Measurements from ENCODE around the gene ZNF710. TPM values are rescaled to one million over a fixed set of nuclear protein-coding genes. Genes with fewer than 3 reads are reported as not detected.

Gene ZNF710
- total RNA-seq, 2 experiments from 2014 or later = 13.8 to 19.0 TPM

DNA sequence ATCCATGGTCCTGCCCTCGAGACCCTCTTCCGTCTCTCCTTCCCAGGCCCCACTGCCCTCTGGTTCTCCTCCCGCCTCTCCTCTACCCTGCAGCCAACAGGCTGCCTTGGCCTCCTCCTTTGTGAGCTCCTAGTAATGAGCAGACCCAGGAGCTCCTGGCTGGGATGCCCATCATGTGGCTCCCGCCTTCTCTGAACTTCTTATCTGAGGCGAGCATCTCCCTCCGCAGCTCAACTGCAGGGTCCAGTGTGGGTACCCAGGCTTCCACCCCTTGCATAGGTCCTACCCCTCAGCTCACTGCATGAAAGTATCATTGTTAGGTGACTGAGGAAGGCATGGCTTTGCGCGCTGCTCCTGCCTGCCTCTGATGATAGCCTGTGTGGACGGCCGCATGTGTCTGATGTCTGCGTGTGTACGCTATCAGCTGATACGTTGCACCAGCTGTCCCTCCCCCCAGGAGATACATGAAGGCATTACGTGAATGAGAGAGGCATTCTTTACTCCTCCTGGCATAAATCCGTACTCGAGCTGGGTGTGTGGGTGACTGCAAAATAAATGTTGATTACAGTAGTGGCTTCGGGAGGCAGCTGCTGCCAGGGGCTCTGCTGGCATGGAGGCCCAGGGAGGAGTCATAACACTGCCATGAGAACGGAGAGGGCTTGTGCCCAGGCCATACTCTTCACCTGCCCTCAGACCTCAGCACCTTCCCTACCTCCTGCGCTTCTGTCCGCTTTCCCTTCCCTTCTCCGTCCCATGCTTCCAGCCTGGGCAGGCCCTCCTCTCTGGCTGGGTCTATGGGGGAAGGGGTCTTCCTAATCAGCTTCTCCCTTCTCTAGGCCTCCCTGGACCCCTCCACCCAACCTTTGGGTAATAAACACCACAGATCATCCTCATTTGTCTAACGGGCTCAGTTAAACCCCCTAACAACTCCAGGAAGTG lies 48.8 kb downstream of the ZNF710 start:
- Histone ChIP-seq H3K4me1 (ENCODE audit: insufficient read depth, low read length, poor library complexity, severe bottlenecking) (peaks cover 37% of the 10 kb centered on the region), H3K27ac (ENCODE audit: low read depth, low read length, poor library complexity, severe bottlenecking) (no peak overlapping the region), H3K9me2 (ENCODE audit: insufficient read depth, low read length) (no peaks in the 10 kb centered on the region), H3K4me2 (ENCODE audit: low read length) (no peak overlapping the region), H3K9me3 (ENCODE audit: low read length) (no peaks in the 10 kb centered on the region), H3K36me3 (ENCODE audit: insufficient read depth, low read length) (no peaks in the 10 kb centered on the region), H3K79me2 (ENCODE audit: insufficient read depth, low read depth, low read length) (no peaks in the 10 kb centered on the region), H3K4me3 (ENCODE audit: low read depth, low read length, poor library complexity, severe bottlenecking) (no peak overlapping the region), H2AFZ (ENCODE audit: low read length) (no peak overlapping the region), H4K20me1 (ENCODE audit: insufficient read depth, low read length) (no peaks in the 10 kb centered on the region)
- no peak for DNase-seq (ENCODE audit: low spot score)
- POLR2A ChIA-PET = interaction anchor here (0.6 to 1.0 kb wide), 2 partner anchors 17 to 27 kb away, joined by 3 to 4 read pairs; no protein-coding TSS in a partner anchor
- TF ChIP-seq, protein P1, sequence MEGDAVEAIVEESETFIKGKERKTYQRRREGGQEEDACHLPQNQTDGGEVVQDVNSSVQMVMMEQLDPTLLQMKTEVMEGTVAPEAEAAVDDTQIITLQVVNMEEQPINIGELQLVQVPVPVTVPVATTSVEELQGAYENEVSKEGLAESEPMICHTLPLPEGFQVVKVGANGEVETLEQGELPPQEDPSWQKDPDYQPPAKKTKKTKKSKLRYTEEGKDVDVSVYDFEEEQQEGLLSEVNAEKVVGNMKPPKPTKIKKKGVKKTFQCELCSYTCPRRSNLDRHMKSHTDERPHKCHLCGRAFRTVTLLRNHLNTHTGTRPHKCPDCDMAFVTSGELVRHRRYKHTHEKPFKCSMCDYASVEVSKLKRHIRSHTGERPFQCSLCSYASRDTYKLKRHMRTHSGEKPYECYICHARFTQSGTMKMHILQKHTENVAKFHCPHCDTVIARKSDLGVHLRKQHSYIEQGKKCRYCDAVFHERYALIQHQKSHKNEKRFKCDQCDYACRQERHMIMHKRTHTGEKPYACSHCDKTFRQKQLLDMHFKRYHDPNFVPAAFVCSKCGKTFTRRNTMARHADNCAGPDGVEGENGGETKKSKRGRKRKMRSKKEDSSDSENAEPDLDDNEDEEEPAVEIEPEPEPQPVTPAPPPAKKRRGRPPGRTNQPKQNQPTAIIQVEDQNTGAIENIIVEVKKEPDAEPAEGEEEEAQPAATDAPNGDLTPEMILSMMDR (conservative IDR thresholded peaks at IDR 0.05; ENCODE audit: low read length) = no peak
- no peak for TF ChIP-seq EZH2phosphoT487 (IDR thresholded peaks at IDR 0.05; ENCODE audit: borderline replicate concordance, low read depth, low read length)
- intact Hi-C loops (cut with micrococcal nuclease; ENCODE audit: unreplicated experiment) = no loop called here
- no TSS peak for BruUV-seq (replicated peaks)
- CTCF ChIA-PET (ENCODE audit: unreplicated experiment) = interaction anchor here (1.4 kb wide), 1 partner anchor 34 kb away, joined by 3 read pairs; no protein-coding TSS in a partner anchor

DNA sequence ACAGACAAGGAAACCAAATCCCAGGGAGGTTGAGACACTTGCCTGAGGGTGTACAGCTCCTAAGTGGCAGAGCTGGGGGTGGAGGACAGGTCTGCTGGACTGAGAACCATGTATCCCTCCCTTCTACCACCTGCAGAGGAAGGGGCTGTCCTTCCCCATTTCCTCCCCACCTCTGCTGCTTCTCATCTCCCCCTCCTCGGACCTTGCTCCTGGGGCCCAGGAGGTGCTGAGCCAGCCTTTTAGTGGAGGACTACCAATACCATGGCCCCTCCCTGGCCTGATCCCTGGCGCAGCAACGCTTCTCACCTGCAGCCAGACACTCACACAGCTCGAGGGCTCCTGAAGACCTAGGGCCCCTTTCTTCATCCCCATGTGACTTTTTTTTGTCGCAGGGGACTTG lies 50.8 kb downstream of the ZNF710 start:
- H3K4me3 ChIP-seq (ENCODE audit: low read depth, low read length, poor library complexity, severe bottlenecking) = no peak overlapping the region
- intact Hi-C loops (cut with micrococcal nuclease; ENCODE audit: unreplicated experiment) = no loop called here
- POLR2A ChIA-PET = no interaction called here
- no peaks in the 10 kb centered on the region for H3K79me2 ChIP-seq (ENCODE audit: insufficient read depth, low read depth, low read length)
- H3K4me1 ChIP-seq (ENCODE audit: insufficient read depth, low read length, poor library complexity, severe bottlenecking) = peaks cover 18% of the 10 kb centered on the region
- CTCF ChIA-PET (ENCODE audit: unreplicated experiment) = no interaction called here
- H4K20me1 ChIP-seq (ENCODE audit: insufficient read depth, low read length) = no peaks in the 10 kb centered on the region
- no TSS peak for BruUV-seq (replicated peaks)
- DNase-seq (ENCODE audit: low spot score) = no peak
- H3K36me3 ChIP-seq (ENCODE audit: insufficient read depth, low read length) = no peaks in the 10 kb centered on the region
- TF ChIP-seq, protein P1 (conservative IDR thresholded peaks at IDR 0.05; ENCODE audit: low read length) = no peak
- TF ChIP-seq EZH2phosphoT487 (IDR thresholded peaks at IDR 0.05; ENCODE audit: borderline replicate concordance, low read depth, low read length) = no peak
- H3K9me3 ChIP-seq (ENCODE audit: low read length) = no peaks in the 10 kb centered on the region
- no peak overlapping the region for H3K27ac ChIP-seq (ENCODE audit: low read depth, low read length, poor library complexity, severe bottlenecking)
- no peak overlapping the region for H3K4me2 ChIP-seq (ENCODE audit: low read length)
- no peak overlapping the region for H2AFZ ChIP-seq (ENCODE audit: low read length)
- no peaks in the 10 kb centered on the region for H3K9me2 ChIP-seq (ENCODE audit: insufficient read depth, low read length)

All from OCI-LY7 (cell line).